Left kidney (tissue), 2 donors: Measurements from ENCODE around the gene ASTN1. TPM values are rescaled to one million over a fixed set of nuclear protein-coding genes. Genes with fewer than 3 reads are reported as not detected.
"Not testable (repeated sequence)": the region's sequence is repeated elsewhere in the genome, so short reads cannot be mapped to it uniquely, and the experiment has no call there.

Source experiments
- DNase-seq: peaks from one replicate; pipeline ENCODE4 v3.0.0-alpha.2; 2013
- polyA plus RNA-seq: library from polyadenylated mRNA; unstranded; fragments of 120-200 nt; gene quantifications from one replicate; pipeline ENCODE4 v1.2.1, GENCODE V29; 2013; ENCODE audit not compliant: insufficient read length

ASTN1 gene
- polyA plus RNA-seq, 1 donor = 1.4 TPM

DNA sequence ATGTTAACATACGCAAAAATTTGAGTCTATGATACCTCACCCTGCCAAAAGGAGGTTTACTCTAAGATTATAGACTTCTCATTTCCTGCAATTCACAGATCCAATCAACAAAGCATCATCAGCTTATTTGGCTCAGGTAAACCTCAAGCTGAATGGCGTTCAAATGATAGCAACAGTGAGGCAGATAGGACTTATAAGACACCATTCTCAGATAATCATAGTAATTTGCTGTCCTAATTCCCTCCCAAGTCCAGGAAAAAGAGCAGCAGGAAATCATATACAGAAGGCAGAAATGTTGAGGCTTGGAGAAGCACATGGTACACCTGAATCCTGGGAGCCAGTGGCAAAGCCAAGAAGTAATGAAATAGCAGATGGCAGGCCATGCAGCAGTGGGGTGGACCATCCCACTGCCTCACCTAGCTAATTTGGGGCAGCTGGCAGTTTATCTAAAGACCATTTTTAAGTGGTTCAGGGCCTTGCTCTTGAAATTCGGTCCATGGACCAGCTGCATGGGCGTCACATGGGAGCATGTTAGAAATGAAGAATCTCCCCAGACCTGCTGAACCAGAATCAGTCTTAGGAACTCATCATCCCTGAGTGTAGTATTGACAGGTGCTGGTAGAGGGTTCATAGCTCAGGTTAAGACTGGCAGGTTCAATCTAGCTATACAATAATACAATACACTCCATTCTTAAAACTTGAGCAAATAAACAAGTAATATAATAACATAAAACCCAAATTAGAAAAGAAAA is 57.7 kb downstream of the ASTN1 start:
- no peak for DNase-seq

GRCh38 chr1:177106196-177106595 is 58.3 kb downstream of the ASTN1 start:
- no peak for DNase-seq

DNA sequence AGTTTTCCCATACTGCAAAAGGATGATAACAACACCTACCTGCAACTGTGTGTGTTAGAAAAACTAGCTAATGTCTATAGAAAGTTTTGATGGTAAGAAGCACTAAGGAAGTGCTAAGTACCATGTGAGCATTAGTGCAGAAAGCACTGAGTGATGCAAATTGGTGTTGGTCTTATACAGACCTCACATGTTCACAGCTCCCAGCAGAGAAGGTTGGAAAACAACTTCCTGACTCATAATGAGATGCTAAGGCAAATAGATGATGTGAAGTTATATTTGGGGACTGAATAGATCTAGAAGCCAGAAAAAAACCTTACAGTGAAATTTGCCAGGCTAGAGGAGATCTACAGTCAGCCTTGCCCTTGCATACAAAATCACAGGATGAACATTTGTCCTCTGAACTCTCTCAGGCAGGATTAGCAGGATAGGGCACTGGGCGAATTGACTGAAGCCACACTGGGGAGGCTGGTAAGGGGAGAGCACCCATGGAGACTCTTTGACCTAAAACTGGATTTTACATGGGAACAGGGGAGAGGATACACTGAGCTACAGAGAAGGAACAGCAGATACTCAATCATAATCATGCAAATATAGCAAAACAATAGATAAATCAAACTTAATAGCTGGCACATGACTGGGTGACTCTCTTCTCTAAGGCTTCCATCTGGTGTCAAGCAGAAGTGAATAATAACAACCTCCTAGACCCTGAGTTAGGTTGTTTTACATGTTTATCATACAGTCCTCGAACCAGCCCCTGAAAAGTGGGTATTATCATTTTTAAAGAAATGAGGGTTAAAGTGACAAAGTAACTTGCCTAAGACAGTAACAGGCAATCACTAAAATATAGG is 61.3 kb downstream of the ASTN1 start:
- no peak for DNase-seq

- no peak for DNase-seq
These were observed 72.5 kb downstream of the ASTN1 start for GRCh38 chr1:177092001-177092400.

DNA sequence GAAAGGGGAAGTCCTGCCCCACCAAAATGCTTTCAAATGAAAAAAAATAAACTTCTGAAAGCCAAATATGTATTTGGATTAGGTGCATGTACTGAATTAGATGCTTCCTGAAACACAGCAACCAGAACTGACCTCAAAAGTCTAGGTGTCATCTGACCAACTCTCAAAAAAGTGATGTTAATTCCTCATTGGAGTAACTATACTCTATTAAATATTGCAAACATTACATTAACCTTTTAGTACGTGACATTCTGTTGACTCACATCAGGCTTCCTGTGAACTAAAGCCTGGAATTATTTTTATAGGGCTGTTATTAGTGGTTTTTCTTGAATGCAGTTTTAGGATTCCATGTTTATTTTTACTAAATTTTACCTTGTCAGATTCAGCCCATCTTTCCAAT is 73.5 kb downstream of the ASTN1 start:
- no peak for DNase-seq

DNA sequence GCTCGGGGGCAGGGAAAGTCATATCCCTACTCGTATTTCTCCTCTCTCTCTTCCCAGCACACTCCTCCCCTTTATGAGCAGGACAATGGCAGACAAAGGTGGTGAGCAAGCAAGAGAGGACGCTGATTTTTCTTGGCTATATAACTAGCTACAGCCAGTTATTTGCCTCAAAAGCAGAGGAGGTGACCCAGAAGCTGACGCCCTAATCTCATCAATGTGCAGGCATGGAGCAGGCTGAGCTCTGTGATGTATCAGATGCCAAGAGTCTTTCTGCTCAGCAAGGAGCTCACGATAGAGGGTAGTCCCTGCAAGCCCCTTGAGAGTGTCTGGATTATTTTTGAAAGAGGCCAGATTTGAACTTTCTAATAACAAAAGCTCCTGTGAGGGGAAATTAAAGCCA is 75.5 kb downstream of the ASTN1 start:
- no peak for DNase-seq

GRCh38 chr1:177082855-177083693 is 81.4 kb downstream of the ASTN1 start:
- no peak for DNase-seq

- DNase-seq = no peak
These were observed 83.9 kb downstream of the ASTN1 start for GRCh38 chr1:177080564-177080963.

DNA sequence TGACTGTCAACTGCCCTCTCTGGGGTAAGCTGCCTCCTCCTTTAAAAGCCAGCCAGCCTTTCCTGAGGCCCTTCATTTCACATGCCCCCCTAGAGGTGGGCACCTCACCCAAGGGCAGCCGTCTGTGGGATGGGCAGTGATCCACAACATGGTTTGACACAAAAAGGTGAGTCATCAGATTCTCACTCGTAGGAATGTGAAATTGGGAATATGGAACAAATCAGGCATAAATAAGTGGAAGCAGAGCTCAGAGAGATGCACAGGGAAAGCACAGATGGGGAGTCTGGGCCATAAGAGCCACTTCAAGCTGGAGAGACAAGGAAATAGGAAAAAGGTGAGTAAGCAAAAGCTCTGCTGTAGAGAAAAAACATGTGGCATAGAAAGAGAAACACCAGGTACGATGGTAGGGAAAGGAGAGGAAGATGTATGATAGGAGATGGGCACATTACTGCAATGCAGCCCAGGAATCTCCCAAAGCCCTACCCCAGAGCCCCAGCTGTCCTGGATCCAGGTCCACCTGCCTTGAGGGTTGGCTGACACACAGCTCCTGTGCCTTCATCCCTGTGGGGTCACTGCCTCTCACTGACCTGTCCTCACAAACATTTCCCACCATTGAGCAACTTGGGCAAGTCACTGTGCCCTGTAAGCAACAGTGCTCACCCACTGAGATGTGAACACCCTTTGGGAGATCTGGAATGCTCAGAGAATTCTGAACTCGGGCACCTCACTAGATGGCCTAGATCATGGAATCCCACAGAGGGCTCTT is 86.6 kb downstream of the ASTN1 start:
- no peak for DNase-seq

GRCh38 chr1:177077006-177077405 is 87.5 kb downstream of the ASTN1 start:
- DNase-seq = no peak

- not testable (repeated sequence) for DNase-seq
These were observed 89.7 kb downstream of the ASTN1 start for GRCh38 chr1:177074811-177075210.

DNA sequence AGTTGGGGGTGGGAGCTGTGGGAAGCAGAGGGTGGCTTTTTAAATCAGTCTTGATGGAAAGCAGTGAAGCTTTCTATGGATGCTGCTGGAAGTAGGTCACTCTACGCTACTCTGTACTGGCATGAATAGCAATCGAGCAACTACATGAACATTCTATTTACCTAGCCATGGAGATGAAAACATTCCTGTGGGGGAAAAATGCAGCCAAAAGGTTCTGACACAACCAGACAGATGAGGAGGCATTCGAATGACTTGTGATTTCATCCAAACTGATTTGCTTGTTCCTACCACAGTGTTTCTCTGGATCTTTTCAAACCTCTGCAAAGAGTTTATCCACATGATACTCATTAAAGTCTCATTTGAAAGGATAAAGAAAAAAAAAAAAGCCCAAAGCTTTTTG is 95.0 kb downstream of the ASTN1 start:
- no peak for DNase-seq

GRCh38 chr1:177067752-177068410 is 96.6 kb downstream of the ASTN1 start:
- DNase-seq = no peak

DNA sequence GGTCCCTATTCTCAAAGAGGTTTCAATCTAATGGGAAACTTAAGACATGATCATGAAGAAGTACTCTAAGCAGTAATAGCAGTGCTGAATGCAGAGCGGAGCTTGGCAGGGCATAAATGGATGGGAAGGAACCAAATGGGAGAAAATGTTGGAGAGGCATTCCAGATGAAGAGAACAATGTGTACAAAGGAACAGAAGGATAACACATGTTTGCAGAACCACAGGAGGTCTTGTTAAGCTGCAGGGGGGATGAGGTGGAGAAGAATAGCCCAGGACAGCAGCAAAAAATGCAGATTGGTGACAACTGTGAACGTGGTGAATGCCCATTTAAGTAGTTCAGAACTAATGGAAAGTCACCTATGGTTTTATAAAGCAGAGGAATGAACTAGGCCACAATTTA is 99.1 kb downstream of the ASTN1 start:
- DNase-seq = no peak

DNA sequence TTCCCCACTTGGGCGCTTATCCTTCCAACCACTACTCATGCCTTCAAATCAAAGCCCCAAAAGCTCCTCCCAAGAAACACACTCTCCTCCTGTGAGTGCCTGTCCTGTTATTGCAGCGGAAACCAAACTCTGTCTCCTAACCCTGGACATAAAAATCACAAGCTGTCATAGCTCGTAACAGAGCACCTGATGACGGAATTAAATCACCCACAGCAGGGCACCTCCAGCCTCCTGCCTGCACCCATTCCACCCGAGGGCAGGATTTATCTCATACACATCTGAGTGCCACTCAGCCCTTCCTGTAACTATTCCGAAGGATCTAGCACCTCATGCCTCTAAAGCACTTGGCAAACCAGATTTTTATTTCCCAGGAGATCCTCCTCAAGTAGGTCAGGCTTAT is 100.9 kb downstream of the ASTN1 start:
- DNase-seq = no peak

- DNase-seq = no peak
These were observed 110.0 kb downstream of the ASTN1 start for GRCh38 chr1:177054542-177054941.

- no peak for DNase-seq
These were observed 110.9 kb downstream of the ASTN1 start for GRCh38 chr1:177053648-177054047.

GRCh38 chr1:177048314-177049069 is 116.0 kb downstream of the ASTN1 start:
- no peak for DNase-seq

DNA sequence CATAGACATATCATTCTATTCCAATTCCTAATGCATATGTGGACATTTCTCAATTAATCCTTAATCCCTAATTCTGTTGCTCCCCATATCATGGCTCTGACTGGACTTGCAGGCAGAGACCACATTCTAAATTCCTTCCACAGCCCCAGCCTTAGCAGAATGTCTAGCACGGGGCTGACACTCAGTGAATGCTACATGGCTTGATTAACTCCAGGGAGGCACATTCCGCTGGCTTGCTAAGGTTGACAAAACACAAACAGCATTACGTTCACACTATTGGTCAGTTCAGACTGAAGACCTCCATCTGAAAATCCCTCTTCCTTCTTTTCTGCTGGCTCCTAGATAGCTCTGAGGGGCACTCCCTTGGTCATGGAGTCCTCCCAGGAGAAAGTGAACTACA is 119.4 kb downstream of the ASTN1 start:
- peak; percentile 13 for DNase-seq

DNA sequence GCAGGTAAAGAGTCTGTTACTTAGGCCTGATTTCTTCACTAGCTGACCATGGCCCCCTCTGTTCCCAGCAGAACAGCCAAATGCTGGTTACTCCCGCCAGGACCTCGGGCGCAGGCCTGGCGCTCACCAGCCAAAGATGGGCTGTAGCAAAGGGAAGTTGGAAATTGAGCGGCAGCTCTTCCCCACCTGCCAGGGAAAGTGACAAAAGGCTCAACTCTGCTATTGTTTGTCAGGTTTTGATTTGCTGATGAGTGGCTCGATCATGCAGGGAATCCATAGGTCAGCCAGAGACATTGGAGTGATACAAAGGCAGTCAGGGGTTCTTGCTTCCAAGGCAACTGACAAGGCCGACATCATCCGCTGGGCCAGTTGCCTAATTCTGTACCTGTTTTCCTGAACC is 120.1 kb downstream of the ASTN1 start:
- no peak for DNase-seq

GRCh38 chr1:177043597-177043996 is 120.9 kb downstream of the ASTN1 start:
- DNase-seq = no peak
